ENCODE data around the gene ATG2B.

- TF ChIP-seq, protein P1, sequence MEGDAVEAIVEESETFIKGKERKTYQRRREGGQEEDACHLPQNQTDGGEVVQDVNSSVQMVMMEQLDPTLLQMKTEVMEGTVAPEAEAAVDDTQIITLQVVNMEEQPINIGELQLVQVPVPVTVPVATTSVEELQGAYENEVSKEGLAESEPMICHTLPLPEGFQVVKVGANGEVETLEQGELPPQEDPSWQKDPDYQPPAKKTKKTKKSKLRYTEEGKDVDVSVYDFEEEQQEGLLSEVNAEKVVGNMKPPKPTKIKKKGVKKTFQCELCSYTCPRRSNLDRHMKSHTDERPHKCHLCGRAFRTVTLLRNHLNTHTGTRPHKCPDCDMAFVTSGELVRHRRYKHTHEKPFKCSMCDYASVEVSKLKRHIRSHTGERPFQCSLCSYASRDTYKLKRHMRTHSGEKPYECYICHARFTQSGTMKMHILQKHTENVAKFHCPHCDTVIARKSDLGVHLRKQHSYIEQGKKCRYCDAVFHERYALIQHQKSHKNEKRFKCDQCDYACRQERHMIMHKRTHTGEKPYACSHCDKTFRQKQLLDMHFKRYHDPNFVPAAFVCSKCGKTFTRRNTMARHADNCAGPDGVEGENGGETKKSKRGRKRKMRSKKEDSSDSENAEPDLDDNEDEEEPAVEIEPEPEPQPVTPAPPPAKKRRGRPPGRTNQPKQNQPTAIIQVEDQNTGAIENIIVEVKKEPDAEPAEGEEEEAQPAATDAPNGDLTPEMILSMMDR (conservative IDR thresholded peaks at IDR 0.05; ENCODE audit: low read length), result no peak
- TF ChIP-seq EZH2phosphoT487 (IDR thresholded peaks at IDR 0.05; ENCODE audit: borderline replicate concordance, low read depth, low read length), result no peak
Observed at GRCh38 chr14:96385385-96385784, 22.2 kb upstream of the ATG2B start.

All from OCI-LY7 (cell line).